HG03103 (cell line): ENCODE data around the gene PCSK4.
"Not testable (repeated sequence)": the region's sequence is repeated elsewhere in the genome, so short reads cannot be mapped to it uniquely, and the experiment has no call there.

Experiments used
- ATAC-seq: cut with Tn5 transposase; IDR thresholded peaks from one replicate; pipeline ENCODE4 v1.9.1; 2021; ENCODE audit warnings: low read depth; ENCODE audit not compliant: unreplicated experiment

PCSK4 gene

DNA sequence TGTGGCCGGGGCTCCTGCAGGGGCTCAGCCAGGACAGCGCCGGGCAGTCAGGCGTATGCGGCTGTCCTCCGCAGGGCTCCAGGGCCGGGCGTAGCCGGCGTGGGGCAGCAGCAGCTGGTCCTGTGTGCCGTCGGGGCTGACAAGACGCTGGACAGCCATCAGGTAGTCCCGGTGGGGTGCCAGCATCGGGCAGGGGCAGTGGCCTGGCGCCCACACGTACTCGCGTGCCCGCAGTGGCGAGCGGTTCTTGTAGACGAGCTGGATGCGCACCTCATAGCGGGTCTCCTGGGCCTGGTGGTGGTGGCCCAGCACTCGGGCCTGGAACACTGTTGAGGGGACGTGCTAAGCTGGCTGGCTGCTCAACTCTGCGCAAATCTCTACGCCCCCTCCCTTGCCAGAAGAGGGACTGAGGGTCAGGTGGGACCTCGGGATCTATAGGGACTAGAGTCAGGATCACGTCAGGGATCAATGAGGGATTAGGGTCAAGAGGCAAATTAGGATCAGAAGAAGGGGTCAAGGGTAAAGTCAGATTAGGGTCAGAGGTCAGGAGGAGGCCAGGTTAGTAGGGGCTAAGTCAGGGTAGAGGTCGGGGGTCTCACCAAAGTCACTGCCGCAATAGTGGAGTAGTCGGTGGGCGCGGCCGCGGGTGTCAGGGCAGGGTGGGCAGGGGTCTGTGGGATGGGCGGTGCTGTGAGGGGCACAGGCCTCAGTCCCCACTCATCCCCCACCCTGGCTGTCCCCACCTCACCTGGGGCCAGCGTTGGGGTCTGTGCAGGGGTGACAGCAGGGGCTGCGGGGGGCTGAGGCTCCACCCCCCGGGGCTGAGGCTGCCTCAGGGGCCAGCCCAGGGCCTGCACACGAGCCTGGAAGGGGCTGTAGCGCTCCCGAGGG lies 16.1 kb upstream of the PCSK4 start:
- no peak for ATAC-seq

GRCh38 chr19:1505012-1505411 lies 14.9 kb upstream of the PCSK4 start:
- no peak for ATAC-seq

DNA sequence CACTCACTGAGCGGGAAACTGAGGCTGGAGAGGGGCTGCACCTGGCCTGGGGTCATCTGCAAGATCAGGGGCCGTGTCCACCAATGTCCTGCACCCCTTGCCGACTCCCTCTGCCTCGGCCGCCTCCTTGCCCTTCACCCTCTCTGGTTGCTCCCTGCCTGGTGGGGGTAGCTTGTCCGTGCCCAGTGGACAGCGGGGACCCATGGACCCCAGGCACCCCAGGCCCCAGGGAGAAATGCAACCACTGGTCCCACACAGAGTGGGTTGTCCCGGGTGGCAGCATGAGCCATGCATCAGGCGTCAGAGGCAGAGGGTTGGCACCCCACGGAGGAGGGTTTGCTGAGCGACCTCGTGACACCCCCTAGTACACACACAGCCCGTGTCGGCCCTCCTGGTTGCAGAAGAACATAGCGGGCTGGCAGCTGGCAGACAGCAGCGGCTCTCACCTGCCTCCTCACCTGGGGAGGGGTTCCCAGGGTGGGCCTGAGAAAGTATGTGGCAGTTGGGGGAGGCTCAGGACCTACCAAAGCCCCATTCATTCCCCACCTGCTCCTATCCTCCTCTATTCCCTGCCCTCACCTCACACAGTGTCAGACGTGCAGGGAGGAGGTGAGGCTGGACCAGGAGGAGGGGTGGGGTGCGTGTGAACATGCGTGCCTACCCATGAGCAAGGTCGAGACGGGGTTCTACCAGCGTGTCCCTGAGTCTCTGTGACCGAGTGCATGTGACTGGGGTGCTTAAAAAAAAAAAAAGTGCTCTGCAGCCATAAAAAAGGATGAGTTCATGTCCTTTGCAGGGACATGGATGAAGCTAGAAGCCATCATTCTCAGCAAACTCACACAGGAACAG lies 14.0 kb upstream of the PCSK4 start:
- no peak for ATAC-seq

DNA sequence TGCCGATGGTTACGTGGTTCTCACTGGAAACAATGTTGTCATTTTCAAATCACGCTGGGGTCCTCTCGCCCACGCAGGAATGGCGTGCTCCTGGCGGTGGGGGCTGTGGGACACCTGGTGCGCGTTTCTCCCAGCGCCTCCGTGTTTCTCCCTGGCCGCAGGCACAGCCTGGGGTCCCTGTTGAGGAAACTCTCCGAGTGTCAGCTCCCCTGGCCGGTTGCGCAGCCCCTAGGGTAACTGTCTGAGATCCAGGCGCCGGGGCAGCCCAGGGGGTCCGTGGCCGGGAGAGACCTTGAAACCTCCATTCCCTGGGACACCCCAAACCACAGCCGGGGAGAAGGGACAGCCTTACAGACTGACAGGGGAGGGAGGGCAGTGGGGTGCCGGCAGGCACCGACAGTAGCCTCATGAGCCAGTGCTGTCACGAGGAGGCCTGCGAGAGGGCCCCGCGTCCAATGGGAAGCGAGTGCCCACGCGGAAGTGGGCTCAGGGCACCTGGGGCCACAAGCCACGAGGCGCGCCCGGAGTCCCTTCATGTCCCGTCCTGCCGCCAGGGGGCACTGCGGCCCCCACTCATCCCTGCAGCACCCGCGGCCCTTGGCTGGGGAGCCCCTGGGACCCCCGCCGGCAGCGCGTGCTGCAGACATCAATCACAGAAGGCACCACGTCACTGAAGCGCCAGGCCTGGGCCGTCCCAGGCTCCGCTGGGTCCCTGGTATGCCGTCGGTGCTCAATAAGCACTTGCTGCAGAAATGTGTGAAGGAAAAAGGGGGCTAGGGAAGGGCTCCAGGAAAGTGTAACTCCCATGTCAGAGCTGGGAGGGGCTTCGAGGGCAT lies 13.2 kb upstream of the PCSK4 start:
- ATAC-seq: no peak

DNA sequence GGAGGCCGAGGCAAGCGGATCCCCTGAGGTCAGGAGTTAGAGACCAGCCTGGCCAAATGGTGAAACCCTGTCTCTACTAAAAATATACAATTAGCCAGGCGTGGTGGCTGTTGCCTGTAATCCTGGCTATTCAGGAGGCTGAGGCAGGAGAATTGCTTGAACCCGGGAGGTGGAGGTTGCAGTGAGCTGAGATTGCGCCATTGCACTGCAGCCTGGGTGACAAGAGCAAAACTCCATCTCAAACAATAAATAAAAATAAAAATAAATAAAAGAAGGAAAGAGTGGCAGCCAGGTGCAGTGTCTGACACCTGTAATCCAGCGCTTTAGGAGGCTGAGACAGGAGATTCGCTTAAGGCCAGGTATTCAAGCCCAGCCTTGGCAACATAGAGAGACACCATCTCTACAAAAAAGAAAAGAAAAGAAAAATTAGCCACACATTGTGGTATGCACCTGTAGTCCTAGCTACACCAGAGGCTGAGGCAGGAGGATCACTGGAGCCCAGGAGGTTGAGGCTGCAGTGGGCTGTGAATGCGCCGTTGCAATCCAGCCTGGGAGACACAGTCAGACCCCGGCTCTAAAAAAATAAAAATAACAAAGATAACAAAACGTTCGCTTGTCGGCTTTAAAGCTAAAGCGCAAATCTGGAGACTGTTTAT lies 12.4 kb upstream of the PCSK4 start:
- no peak for ATAC-seq

DNA sequence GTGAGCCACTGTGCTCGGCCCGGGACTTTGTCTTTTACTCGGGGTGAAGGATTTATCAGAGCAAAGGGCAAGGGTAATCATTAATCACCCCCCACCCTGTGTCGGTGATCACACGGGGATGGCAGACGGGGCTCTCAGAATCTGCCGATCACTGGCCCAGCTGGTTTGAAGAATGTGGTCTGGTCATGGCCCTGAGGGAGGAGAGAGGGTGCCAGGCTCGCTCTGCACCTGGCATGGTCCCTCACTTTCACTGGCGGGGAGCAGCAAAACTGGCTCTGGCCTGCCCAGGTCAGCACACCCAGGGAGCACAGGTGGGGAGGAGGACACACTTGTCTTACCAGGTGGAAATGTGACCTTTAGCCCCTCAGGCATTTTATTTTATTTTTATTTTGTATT lies 11.0 kb upstream of the PCSK4 start:
- no peak for ATAC-seq

DNA sequence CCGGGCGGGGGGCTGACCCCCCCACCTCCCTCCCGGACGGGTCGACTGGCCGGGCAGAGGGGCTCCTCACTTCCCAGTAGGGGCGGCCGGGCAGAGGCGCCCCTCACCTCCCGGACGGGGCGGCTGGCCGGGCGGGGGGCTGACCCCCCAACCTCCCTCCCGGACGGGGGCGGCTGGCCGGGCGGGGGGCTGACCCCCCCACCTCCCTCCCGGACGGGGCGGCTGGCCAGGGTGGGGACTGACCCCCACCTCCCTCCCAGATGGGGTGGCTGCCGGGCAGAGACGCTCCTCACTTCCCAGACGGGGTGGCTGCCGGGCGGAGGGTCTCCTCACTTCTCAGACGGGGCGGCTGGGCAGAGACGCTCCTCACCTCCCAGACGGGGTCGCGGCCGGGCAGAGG lies 9.1 kb upstream of the PCSK4 start:
- ATAC-seq: not testable (repeated sequence)

- no peak for ATAC-seq
Observed at GRCh38 chr19:1497578-1498235, 7.6 kb upstream of the PCSK4 start.

DNA sequence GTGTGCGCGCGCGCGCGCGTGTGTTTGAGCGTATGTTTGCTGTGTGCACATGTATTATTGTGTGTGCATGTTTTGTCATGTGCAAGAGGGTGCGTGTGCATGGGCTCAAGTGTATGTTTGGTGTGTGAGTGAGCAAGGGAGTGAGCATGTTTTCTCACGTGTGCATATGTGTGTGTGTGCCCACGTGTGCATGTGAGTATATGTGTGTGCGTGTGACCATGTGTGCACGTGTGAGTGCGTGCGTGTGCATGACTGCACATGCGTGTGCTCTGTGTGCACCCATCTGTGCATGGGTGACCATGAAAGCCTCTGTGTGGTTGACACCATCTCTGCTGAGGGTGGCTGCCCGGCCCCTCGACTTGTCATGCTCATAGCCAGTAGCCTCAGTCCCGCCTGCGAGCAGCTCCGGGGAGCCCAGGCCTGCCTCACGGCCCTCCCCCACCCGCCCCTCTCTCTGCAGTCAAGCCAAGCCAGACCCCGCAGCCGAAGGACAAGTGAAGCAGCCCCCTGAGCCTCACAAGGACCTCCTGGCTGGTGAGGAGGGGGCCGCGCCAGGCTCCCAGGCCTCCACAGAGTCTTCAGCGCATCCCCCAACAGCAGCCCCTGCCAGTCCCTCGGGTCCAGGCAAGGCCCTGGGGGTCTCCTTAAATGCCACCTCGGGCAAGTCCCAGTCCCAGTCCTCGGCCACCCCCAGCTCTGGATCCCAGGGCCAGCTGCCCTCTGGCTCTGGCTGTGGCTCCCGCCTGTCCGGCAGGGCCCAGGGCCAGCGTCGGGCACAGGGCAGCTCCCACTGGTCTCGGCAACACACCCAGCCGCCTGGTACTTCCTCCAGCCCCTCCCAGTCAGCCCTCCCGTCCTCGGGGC lies 6.8 kb upstream of the PCSK4 start:
- no peak for ATAC-seq

- ATAC-seq: no peak
Observed at GRCh38 chr19:1495799-1496713, 5.9 kb upstream of the PCSK4 start.

DNA sequence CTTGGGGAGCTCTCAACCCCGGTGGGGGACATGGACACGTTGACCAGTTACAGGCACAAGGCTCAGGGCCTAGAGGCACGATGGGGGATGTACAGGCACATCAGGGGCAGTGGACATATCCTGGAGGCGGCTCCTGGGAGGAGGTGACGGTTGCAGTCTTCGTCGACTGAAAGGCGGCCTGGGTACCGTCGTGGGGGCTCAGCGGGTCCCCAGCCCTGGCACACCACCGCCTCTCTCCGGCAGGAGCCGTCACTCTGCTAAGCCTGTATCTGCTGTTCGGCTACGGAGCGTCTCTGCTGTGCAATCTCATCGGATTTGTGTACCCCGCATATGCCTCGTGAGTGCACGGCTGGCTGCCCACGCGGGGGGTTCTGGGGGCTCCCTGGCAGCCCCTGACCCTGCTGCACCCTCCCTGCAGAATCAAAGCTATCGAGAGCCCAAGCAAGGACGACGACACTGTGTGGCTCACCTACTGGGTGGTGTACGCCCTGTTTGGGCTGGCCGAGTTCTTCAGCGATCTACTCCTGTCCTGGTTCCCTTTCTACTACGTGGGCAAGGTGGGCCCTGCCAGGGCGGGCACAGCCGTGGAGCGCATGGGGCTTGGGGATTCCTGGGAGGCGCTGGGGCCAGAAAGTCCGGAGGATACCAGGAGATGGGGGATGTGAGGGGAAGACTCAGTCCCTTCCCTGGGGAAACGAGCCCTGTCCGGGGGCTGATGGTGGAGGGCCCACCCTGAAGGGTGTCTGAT lies 5.1 kb upstream of the PCSK4 start:
- ATAC-seq: no peak

DNA sequence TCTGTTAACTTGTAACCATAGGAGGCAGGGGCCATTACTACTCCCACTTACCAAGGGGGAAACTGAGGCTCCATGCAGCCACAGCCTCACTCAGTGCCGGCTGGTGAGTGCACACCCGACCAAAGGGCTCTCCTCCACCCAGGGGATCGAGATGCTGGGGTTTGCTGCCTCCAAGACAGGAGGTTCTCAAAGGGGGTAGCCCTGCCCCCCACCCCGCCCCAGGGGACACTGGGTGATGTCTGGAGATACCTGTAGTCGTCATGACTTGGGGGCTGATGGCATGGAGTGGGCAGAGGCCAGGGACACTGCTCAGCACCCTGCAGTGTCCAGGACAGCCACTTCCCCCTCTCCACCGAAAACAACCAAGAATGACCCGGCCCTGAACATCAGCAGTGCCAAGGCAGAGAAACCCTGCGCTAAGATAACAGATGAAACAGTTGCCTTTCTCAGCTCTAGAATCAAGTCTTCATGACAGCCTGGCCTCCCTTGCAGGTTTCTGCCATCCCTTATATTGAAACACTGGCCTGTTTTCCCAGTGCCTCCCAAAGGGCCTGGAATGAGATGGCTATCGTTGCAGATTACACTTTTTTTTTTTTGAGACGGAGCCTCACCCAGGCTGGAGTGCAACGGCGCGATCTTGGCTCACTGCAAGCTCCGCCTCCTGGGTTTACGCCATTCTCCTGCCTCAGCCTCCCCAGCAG lies 4.1 kb upstream of the PCSK4 start:
- no peak for ATAC-seq

- ATAC-seq: no peak
Observed at GRCh38 chr19:1492474-1493006, 2.4 kb upstream of the PCSK4 start.

- no peak for ATAC-seq
Observed at GRCh38 chr19:1491849-1492170, 1.7 kb upstream of the PCSK4 start.

- no peak for ATAC-seq
Observed at GRCh38 chr19:1491114-1491848, 1.1 kb upstream of the PCSK4 start, which contains the start of gene REEP6. REEP6 (plus strand) TSS chr19:1491181; CDS start chr19:1491270, 89 bp downstream.
